Lower leg skin (tissue), 3 donors: Measurements from ENCODE around the gene BTNL8.

Experiments
- CTCF ChIP-seq, 3 donors: fragments of 450-650 bp; IDR thresholded peaks; one replicate each; pipeline ENCODE4 v1.5.1; 2016; ENCODE audit warnings: antibody characterized with exemption in 3 of 3, mild to moderate bottlenecking in 3 of 3, moderate library complexity in 2 of 3
- POLR2A ChIP-seq, 2 donors: fragments of 450-650 bp; IDR thresholded peaks; one replicate each; pipeline ENCODE4 v1.6.1; 2016 to 2017; ENCODE audit warnings: antibody characterized with exemption in 2 of 2, mild to moderate bottlenecking in 1 of 2, moderate library complexity in 1 of 2

GRCh38 chr5:180865981-180866695, 32.8 kb upstream of the BTNL8 start:
- no peak for TF ChIP-seq CTCF (IDR thresholded peaks at IDR 0.05)
- TF ChIP-seq POLR2A (IDR thresholded peaks at IDR 0.05), result no peak
